IMR-90 (cell line): ENCODE measurements around the gene FOXN3. TPM values are rescaled to one million over a fixed set of nuclear protein-coding genes. Genes with fewer than 3 reads are reported as not detected.

Source experiments
- ATAC-seq: fragments of 200-7000 bp; cut with Tn5 transposase; 2 replicates; pipeline ENCODE4 v1.9.1; 2020; ENCODE audit warnings: low read depth, mild to moderate bottlenecking, moderate library complexity
- BruUV-seq: library from RNA; stranded (reverse); fragments of 400-500 nt; replicated peaks from 2 replicates; lab custom pipeline; 2021; lab: Mats Ljungman, UMichigan
- CTCF ChIA-PET: fragments of 300-600 bp; formaldehyde crosslinking; extraction: SDS; loops from one replicate; lab custom pipeline; 2021; ENCODE audit warnings: antibody characterized with exemption; lab: Yijun Ruan, JAX
- POLR2A ChIA-PET: fragments of 300-600 bp; sonication (Branson Sonifier 250); formaldehyde crosslinking; loops from one replicate; lab custom pipeline; 2022; ENCODE audit warnings: antibody characterized with exemption; ENCODE audit not compliant: unreplicated experiment; lab: Charles Lee
- DNase-seq: peaks from one replicate; pipeline ENCODE4 v3.0.0; 2013
- H2AFZ ChIP-seq: replicated peaks from 2 replicates; pipeline ENCODE3; 2013; ENCODE audit warnings: low read length, mild to moderate bottlenecking; ENCODE audit not compliant: poor library complexity
- H2AK5ac ChIP-seq: 2 replicates; pipeline ENCODE4 v1.6.1; 2013; ENCODE audit warnings: low read depth, low read length, inconsistent platforms
- H2AK9ac ChIP-seq: replicated peaks from 2 replicates; pipeline ENCODE3; 2013; ENCODE audit warnings: mild to moderate bottlenecking, low read depth, low read length, moderate library complexity; ENCODE audit not compliant: poor library complexity
- H2BK120ac ChIP-seq: 2 replicates; pipeline ENCODE4 v1.6.1; 2013; ENCODE audit warnings: low read depth, low read length, inconsistent platforms
- H2BK15ac ChIP-seq: 3 replicates; pipeline ENCODE4 v1.6.1; 2013; ENCODE audit warnings: low read depth, low read length, inconsistent platforms
- H2BK20ac ChIP-seq: 2 replicates; pipeline ENCODE4 v1.6.1; 2013; ENCODE audit warnings: low read depth, mild to moderate bottlenecking, inconsistent platforms, low read length, moderate library complexity
- H2BK5ac ChIP-seq: 2 replicates; pipeline ENCODE4 v1.6.1; 2013; ENCODE audit warnings: mild to moderate bottlenecking, low read depth, low read length, inconsistent platforms; ENCODE audit not compliant: poor library complexity, severe bottlenecking
- H3K14ac ChIP-seq: replicated peaks from 2 replicates; pipeline ENCODE4 v1.6.1; 2013; ENCODE audit warnings: low read depth, low read length, inconsistent platforms
- H3K18ac ChIP-seq: 2 replicates; pipeline ENCODE4 v1.6.1; 2013; ENCODE audit warnings: low read depth, low read length, control low read depth
- H3K23ac ChIP-seq: 2 replicates; pipeline ENCODE4 v1.6.1; 2013; ENCODE audit warnings: low read depth, low read length, inconsistent platforms
- H3K27ac ChIP-seq: 2 replicates; pipeline ENCODE4 v1.5.1; 2013; ENCODE audit warnings: mild to moderate bottlenecking, control low read depth, low read length; ENCODE audit not compliant: insufficient read depth
- H3K27me3 ChIP-seq: 2 replicates; pipeline ENCODE4 v1.6.1; 2013; ENCODE audit warnings: low read length; ENCODE audit not compliant: control insufficient read depth, insufficient read depth
- H3K36me3 ChIP-seq: 2 replicates; pipeline ENCODE4 v1.6.1; 2013; ENCODE audit warnings: low read length, mixed read lengths; ENCODE audit not compliant: control insufficient read depth, insufficient read depth
- H3K4ac ChIP-seq: 2 replicates; pipeline ENCODE4 v1.6.1; 2013; ENCODE audit warnings: low read depth, low read length, inconsistent platforms
- H3K4me1 ChIP-seq: 2 replicates; pipeline ENCODE4 v1.6.1; 2013; ENCODE audit warnings: low read length, mixed read lengths; ENCODE audit not compliant: control insufficient read depth, insufficient read depth
- H3K4me2 ChIP-seq: 2 replicates; pipeline ENCODE4 v1.6.1; 2013; ENCODE audit warnings: low read depth, mild to moderate bottlenecking, control low read depth, low read length, moderate library complexity
- H3K4me3 ChIP-seq: 2 replicates; pipeline ENCODE4 v1.5.1; 2013; ENCODE audit warnings: low read depth, mild to moderate bottlenecking, control low read depth, low read length, moderate library complexity; ENCODE audit not compliant: insufficient read depth
- H3K56ac ChIP-seq: 2 replicates; pipeline ENCODE4 v1.6.1; 2013; ENCODE audit warnings: low read length, inconsistent platforms; ENCODE audit not compliant: insufficient read depth; ENCODE audit errors: extremely low read depth
- H3K79me1 ChIP-seq, 2 experiments: 2 replicates each; pipeline ENCODE4 v1.6.1; 2013; ENCODE audit warnings: low read length in 2 of 2, inconsistent platforms in 1 of 2, low read depth in 1 of 2
- H3K9ac ChIP-seq: 2 replicates; pipeline ENCODE4 v1.6.1; 2013; ENCODE audit warnings: low read depth, low read length, control low read depth
- H3K9me1 ChIP-seq: 2 replicates; pipeline ENCODE4 v1.6.1; 2013; ENCODE audit warnings: low read length, inconsistent platforms; ENCODE audit not compliant: insufficient read depth
- H3K9me3 ChIP-seq: 2 replicates; pipeline ENCODE4 v1.6.1; 2013; ENCODE audit warnings: low read length; ENCODE audit not compliant: control insufficient read depth, insufficient read depth
- H4K20me1 ChIP-seq: 2 replicates; pipeline ENCODE4 v1.6.1; 2013; ENCODE audit warnings: low read length, inconsistent platforms; ENCODE audit not compliant: insufficient read depth
- H4K5ac ChIP-seq: 2 replicates; pipeline ENCODE4 v1.6.1; 2013; ENCODE audit warnings: mild to moderate bottlenecking, low read depth, low read length, control low read depth
- H4K8ac ChIP-seq, 2 experiments: 2 replicates each; pipeline ENCODE4 v1.6.1; 2013; ENCODE audit warnings: low read depth in 2 of 2, low read length in 2 of 2, control low read depth in 1 of 2, inconsistent platforms in 1 of 2
- H4K91ac ChIP-seq: 2 replicates; pipeline ENCODE4 v1.6.1; 2013; ENCODE audit warnings: low read depth, low read length, inconsistent platforms; ENCODE audit not compliant: insufficient read depth
- CEBPB ChIP-seq: IDR thresholded peaks from 2 replicates; pipeline ENCODE4 v1.6.1; 2012; ENCODE audit warnings: low read depth, low read length, improper control_type of control experiment
- CHD1 ChIP-seq: IDR thresholded peaks from 2 replicates; pipeline ENCODE4 v1.6.1; 2012; ENCODE audit warnings: low read depth, low read length, improper control_type of control experiment
- WGBS, 2 experiments: methylation state at CpG; one replicate each; pipeline versions ENCODE4 v1.1.5 to v1.1.7; 2013; ENCODE audit warnings: missing lambda C conversion rate in 2 of 2; ENCODE audit not compliant: insufficient read length in 1 of 2; ENCODE audit errors: extremely low coverage in 2 of 2; 5-methylcytosine and 5-hydroxymethylcytosine counted together
- dilution Hi-C: fragments of 300-500 bp; cut with HindIII; formaldehyde crosslinking; loops from one replicate; pipeline ENCODE4 v1.14.3; 2018; ENCODE audit warnings: low sequenced_read_pairs; ENCODE audit not compliant: unreplicated experiment
- in situ Hi-C: fragments of 300-500 bp; cut with MboI; formaldehyde crosslinking; loops from 3 replicates; pipeline ENCODE4 v1.14.3; 2019; ENCODE audit warnings: low sequenced_read_pairs, inconsistent platforms, mixed read lengths
- intact Hi-C: fragments of 100-400 bp; cut with micrococcal nuclease; formaldehyde crosslinking; loops from 2 replicates; pipeline ENCODE4 v1.10.0; 2022
- polyA plus RNA-seq, 3 experiments: library from polyadenylated mRNA; depleted of rRNA; stranded (reverse); fragments of >200 nt; gene quantifications; 2 replicates each; pipeline ENCODE4 v1.2.3, GENCODE V29; 2012; ENCODE audit warnings: low replicate concordance in 1 of 3
- total RNA-seq: library from RNA; depleted of rRNA; stranded (reverse); fragments of >200 nt; gene quantifications from 2 replicates; pipeline ENCODE4 v1.2.3, GENCODE V29; 2012

Gene FOXN3
- total and polyA plus RNA-seq, 2 of the 4 experiments (the other 2 are of a cell fraction), result 22.6 to 33.7 TPM

DNA sequence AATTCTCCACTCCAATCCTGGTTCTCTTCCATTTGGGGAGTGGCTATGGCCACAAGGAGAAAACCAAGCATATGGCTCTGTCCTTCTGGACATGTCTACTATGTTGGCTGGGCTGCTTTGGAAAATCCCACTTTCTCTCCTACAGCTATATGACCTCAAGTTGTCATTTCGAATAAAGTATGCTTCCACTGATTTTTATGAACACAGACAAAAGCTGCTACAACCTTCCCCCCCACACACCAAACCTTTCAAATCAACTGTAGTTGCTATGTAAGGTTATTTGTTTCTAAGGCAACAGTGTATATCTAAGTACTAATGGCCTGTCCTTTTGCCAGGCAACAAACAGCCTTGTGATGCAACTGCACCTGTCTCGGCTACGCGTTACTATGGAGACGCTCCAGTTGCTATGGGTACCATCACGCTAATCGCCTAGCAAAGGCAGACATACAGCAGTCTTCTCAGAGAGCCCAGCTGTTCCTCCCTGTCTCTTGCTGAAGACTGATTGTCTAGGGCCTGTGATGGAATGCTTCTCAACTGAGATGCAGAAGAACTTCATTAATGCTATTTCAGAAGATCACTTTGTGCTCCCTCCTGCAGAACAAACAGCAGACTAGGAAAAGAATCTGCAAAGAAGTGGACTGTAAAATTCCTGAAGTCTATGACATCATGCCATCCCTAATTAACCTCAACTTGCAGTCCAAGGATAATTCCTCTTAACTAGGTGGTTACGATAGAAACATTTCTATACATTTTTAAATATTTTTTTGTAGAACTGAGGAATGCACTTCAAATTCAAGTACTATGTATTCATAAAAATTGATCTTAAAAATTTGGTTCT is 67.6 kb downstream of the FOXN3 start:
- BruUV-seq, result no TSS peak
- Histone ChIP-seq H2BK15ac (no peak overlapping the region), H3K79me1 (peaks cover 49 to 66% of the 10 kb centered on the region in 2 experiments), H3K14ac (no peak overlapping the region), H3K4ac (no peak overlapping the region), H4K5ac (no peak overlapping the region), H3K4me1 (peaks cover 16% of the 10 kb centered on the region), H3K36me3 (peaks cover 22% of the 10 kb centered on the region), H3K9me1 (peaks cover 6% of the 10 kb centered on the region), H3K23ac (no peak overlapping the region), H3K27ac (no peak overlapping the region), H4K8ac (no peak overlapping the region), H2BK120ac (no peak overlapping the region), H3K9me3 (no peaks in the 10 kb centered on the region), H2BK5ac (no peak overlapping the region), H2AFZ (no peak overlapping the region), H2BK20ac (no peak overlapping the region), H3K56ac (no peak overlapping the region), H3K9ac (no peak overlapping the region), H3K4me3 (no peak overlapping the region), H4K20me1 (no peaks in the 10 kb centered on the region), H4K91ac (no peak overlapping the region), H3K18ac (no peak overlapping the region), H3K4me2 (no peak overlapping the region), H2AK5ac (no peak overlapping the region), H2AK9ac (no peak overlapping the region), H3K27me3 (no peaks in the 10 kb centered on the region)
- 40% methylated on average over 1 of the region's 8 CpGs; no CpG with 5 or more reads in 1 of the 2 experiments for WGBS, 2 experiments
- dilution Hi-C loops (no loop called here), in situ Hi-C loops (no loop called here), intact Hi-C loops (no loop called here)
- no peak for ATAC-seq
- ChIA-PET POLR2A (no interaction called here), CTCF (no interaction called here)
- no peak for DNase-seq
- TF ChIP-seq CHD1, result no peak
- TF ChIP-seq CEBPB, result peak; percentile 49
